ENCODE data around the gene MALL. TPM values are rescaled to one million over a fixed set of nuclear protein-coding genes. Genes with fewer than 3 reads are reported as not detected.
A peak's percentile ranks its signal among the peaks of the same experiment; 100 is the strongest.
"Not testable (repeated sequence)": the region's sequence is repeated elsewhere in the genome, so short reads cannot be mapped to it uniquely, and the experiment has no call there.

Gene MALL
- total RNA-seq, 2 experiments from 2014 or later, result not detected

DNA sequence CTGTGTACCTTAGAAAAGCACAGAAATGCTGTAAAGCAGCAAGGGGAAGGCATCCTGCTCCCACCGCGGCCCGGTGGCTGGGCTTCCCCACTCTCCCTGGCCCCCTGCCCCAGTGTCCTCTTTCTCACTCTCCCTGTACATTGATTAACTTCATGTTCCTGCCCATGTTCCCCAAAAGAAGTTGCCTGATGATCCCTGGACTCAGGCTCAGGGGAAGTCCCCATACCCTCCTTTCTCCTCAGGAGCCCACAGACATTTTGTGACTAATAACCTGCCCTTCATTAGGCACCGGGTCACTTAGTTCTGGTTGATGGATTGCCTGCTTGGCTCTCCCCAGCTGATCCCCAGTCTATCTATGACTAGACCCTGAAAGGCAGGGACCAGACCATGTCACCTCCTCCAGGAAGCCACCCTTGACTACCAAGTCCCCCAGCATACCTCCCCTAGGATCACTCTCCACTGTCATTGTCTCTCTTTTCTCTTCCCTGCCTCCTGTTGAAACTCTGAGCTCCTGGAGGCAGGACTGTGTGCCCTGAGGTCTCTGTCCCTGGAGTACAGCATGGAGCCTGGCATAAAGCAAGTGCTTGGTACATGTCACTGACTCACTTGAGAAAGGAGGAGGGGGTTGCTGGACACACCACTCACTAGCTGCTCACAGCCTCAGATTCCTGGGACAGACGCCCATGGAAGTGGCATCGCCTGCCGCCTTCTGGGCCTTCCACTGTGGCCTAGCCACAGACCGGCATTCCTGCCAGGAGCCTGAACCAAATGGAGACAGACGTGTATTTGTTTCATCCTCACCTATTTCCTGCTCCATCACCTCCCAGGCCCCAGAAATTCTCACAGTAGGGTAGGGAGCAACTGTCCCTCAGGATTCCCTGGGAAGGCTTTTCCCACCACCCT, 13.5 kb downstream of the MALL start:
- Mint-ChIP-seq H3K27ac (no peak overlapping the region), H3K27me3 (peaks cover 42% of the 10 kb centered on the region), H3K4me3 (no peak overlapping the region), H3K36me3 (ENCODE audit: low read depth) (no peaks in the 10 kb centered on the region), H3K4me1 (ENCODE audit: low read depth) (no peaks in the 10 kb centered on the region), H3K9me3 (no peaks in the 10 kb centered on the region)
- ATAC-seq (ENCODE audit: poor library complexity) (no peak), DNase-seq (peak in 1 of 14 experiments; percentile 2)
- ChIA-PET CTCF (no interaction called here), POLR2A (no interaction called here)
- no peaks in the 10 kb centered on the region for H3K4me1 ChIP-seq (ENCODE audit: insufficient read depth, low read length)
- intact Hi-C loops (cut with DNase I, micrococcal nuclease), result no loop called here
- H3K27ac ChIP-seq (ENCODE audit: low read depth in 1 of 2, low read length in 2 of 2), result no peak overlapping the region
- no peak overlapping the region for H3K4me3 ChIP-seq (ENCODE audit: low read length)
- H3K36me3 ChIP-seq (ENCODE audit: insufficient read depth, low read length), result no peaks in the 10 kb centered on the region
- TF ChIP-seq, protein P1, sequence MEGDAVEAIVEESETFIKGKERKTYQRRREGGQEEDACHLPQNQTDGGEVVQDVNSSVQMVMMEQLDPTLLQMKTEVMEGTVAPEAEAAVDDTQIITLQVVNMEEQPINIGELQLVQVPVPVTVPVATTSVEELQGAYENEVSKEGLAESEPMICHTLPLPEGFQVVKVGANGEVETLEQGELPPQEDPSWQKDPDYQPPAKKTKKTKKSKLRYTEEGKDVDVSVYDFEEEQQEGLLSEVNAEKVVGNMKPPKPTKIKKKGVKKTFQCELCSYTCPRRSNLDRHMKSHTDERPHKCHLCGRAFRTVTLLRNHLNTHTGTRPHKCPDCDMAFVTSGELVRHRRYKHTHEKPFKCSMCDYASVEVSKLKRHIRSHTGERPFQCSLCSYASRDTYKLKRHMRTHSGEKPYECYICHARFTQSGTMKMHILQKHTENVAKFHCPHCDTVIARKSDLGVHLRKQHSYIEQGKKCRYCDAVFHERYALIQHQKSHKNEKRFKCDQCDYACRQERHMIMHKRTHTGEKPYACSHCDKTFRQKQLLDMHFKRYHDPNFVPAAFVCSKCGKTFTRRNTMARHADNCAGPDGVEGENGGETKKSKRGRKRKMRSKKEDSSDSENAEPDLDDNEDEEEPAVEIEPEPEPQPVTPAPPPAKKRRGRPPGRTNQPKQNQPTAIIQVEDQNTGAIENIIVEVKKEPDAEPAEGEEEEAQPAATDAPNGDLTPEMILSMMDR (IDR thresholded peaks at IDR 0.05), result no peak
- H3K9me3 ChIP-seq (ENCODE audit: control insufficient read depth in 1 of 2, insufficient read depth in 1 of 2, low read length in 2 of 2), result no peaks in the 10 kb centered on the region
- peaks cover 6 to 14% of the 10 kb centered on the region in 2 experiments for H3K27me3 ChIP-seq (ENCODE audit: control insufficient read depth in 1 of 2, insufficient read depth in 2 of 2, low read length in 2 of 2)

DNA sequence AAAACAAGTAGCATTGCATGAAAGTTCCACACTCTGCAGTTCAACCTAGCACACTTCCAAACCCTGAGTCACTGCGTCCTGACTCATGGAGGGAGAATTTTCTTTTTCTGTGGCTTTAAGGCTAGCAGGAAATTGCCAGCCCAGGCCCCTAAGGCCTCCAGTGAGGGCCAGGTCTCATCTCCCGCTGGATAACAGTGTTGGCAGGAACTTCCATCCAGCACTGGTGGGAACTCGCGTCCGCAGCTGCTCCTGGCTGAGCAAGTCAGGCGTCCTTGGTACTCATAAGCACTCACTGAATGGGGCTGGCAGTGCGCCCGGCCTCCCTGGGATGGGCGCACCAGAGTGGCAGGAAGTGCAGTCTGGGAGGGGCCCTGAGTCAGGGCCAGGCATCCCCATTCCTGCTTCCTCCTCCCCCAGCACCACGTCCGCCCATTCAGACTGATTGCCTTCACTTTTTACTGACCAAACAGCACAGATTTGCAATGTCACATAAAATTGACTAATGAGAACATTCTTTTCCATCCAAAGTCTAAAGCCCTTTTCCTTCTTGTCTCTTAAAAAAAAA, 14.3 kb downstream of the MALL start:
- ATAC-seq (ENCODE audit: poor library complexity), result no peak
- Histone ChIP-seq H3K9me3 (ENCODE audit: control insufficient read depth in 1 of 2, insufficient read depth in 1 of 2, low read length in 2 of 2) (no peaks in the 10 kb centered on the region), H3K27me3 (ENCODE audit: control insufficient read depth in 1 of 2, insufficient read depth in 2 of 2, low read length in 2 of 2) (peaks cover 6 to 8% of the 10 kb centered on the region in 2 experiments), H3K4me3 (ENCODE audit: low read length) (no peak overlapping the region), H3K4me1 (ENCODE audit: insufficient read depth, low read length) (no peaks in the 10 kb centered on the region), H3K36me3 (ENCODE audit: insufficient read depth, low read length) (no peaks in the 10 kb centered on the region), H3K27ac (ENCODE audit: low read depth in 1 of 2, low read length in 2 of 2) (no peak overlapping the region)
- TF ChIP-seq, protein P1 (IDR thresholded peaks at IDR 0.05), result no peak
- H3K9me3 Mint-ChIP-seq, result no peaks in the 10 kb centered on the region
- no peak overlapping the region for H3K4me3 Mint-ChIP-seq
- no peaks in the 10 kb centered on the region for H3K4me1 Mint-ChIP-seq (ENCODE audit: low read depth)
- intact Hi-C loops (cut with DNase I, micrococcal nuclease), result no loop called here
- H3K27me3 Mint-ChIP-seq, result peaks cover 38% of the 10 kb centered on the region
- H3K27ac Mint-ChIP-seq, result no peak overlapping the region
- ChIA-PET CTCF (no interaction called here), POLR2A (no interaction called here)
- DNase-seq, result peak in 2 of 14 experiments; percentile 11 to 35
- no peaks in the 10 kb centered on the region for H3K36me3 Mint-ChIP-seq (ENCODE audit: low read depth)

GRCh38 chr2:110100880-110101279, 14.7 kb downstream of the MALL start:
- ATAC-seq (ENCODE audit: poor library complexity); H3K4me1 ChIP-seq (ENCODE audit: insufficient read depth, low read length): not testable (repeated sequence)

More at GRCh38 chr2:110100880-110101279, 14.7 kb downstream of the MALL start:
- H3K4me1 Mint-ChIP-seq (ENCODE audit: low read depth); H3K36me3 ChIP-seq (ENCODE audit: insufficient read depth, low read length); H3K27ac ChIP-seq (ENCODE audit: low read depth in 1 of 2, low read length in 2 of 2); H3K9me3 Mint-ChIP-seq; H3K27ac Mint-ChIP-seq; DNase-seq; POLR2A ChIA-PET; H3K36me3 Mint-ChIP-seq (ENCODE audit: low read depth); H3K9me3 ChIP-seq (ENCODE audit: control insufficient read depth in 1 of 2, insufficient read depth in 1 of 2, low read length in 2 of 2); H3K4me3 ChIP-seq (ENCODE audit: low read length); CTCF ChIA-PET; H3K27me3 ChIP-seq (ENCODE audit: control insufficient read depth in 1 of 2, insufficient read depth in 2 of 2, low read length in 2 of 2); H3K4me3 Mint-ChIP-seq; intact Hi-C loops (cut with DNase I, micrococcal nuclease): not testable (repeated sequence)
- H3K27me3 Mint-ChIP-seq, result peaks cover 33% of the 10 kb centered on the region
